ENCODE measurements around the gene MDFIC2.

The MDFIC2 gene

GRCh38 chr3:70281663-70282062 lies 30.8 kb downstream of the MDFIC2 start:
- Mint-ChIP-seq H3K27me3 (peaks cover 8% of the 10 kb centered on the region), H3K4me1 (no peaks in the 10 kb centered on the region), H3K36me3 (no peaks in the 10 kb centered on the region), H3K27ac (no peak overlapping the region), H3K9me3 (peaks cover 7% of the 10 kb centered on the region), H3K4me3 (no peak overlapping the region)

DNA sequence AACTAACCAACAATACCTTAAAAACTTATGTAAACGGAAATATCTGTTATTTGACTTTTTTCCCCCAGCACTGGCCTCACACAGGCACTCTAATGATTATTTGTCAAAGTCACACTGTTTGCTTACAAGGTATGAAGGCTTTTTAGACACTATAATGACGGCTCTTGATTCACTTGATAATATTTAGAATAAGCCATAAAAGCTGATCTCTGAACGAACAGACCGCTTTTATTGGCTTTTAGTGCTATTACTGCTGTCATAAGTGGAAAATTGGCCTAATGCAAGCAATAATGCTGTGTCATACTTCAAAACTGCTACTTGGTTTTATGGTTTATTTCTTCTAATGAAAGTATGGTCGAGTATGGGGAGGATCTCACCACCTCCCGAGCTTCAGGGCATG lies 35.1 kb downstream of the MDFIC2 start:
- no peaks in the 10 kb centered on the region for H3K4me1 Mint-ChIP-seq
- no peaks in the 10 kb centered on the region for H3K9me3 Mint-ChIP-seq
- peaks cover 10% of the 10 kb centered on the region for H3K27me3 Mint-ChIP-seq
- no peaks in the 10 kb centered on the region for H3K36me3 Mint-ChIP-seq
- no peak overlapping the region for H3K4me3 Mint-ChIP-seq
- H3K27ac Mint-ChIP-seq: no peak overlapping the region

DNA sequence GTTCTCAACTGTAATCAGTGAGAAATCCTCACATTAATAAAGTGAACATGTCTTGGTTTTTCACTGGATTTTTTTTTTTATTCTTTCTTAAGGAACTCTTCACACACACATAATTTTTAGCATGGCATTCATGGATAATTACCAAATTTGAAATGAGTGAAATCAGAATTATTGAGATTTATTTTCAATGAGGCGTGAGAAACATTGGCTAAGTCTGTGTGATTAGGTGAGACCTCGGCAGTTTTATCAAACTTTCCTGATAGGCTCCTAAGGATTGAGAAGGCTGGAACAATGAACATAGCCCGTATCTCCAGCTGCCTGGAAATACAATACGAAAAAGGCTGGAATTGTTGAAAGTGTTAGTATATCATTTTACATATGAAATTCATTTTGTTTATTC lies 35.5 kb downstream of the MDFIC2 start:
- Mint-ChIP-seq H3K9me3 (no peaks in the 10 kb centered on the region), H3K4me1 (no peaks in the 10 kb centered on the region), H3K4me3 (no peak overlapping the region), H3K36me3 (no peaks in the 10 kb centered on the region), H3K27ac (no peak overlapping the region), H3K27me3 (peaks cover 10% of the 10 kb centered on the region)

DNA sequence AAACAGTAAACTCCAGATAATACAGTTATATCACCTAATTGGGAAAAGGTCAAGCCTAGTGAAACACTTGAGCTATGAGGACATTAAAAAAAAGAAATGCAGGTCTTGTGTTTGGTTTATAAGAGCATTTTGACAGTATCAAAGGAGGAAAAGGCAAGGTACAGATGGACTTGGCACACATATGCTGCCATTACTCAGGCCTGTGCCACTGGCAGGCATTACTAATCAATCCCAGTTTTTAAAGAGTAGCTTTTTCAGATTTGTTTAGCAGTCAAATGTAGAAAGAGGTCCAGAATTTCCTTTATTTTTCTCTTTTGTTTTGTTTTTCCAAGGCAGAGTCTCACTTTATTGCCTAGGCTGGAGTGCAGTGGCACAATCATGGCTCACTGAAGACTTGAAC lies 38.9 kb downstream of the MDFIC2 start:
- H3K9me3 Mint-ChIP-seq: no peaks in the 10 kb centered on the region
- H3K27me3 Mint-ChIP-seq: peaks cover 4% of the 10 kb centered on the region
- H3K36me3 Mint-ChIP-seq: no peaks in the 10 kb centered on the region
- H3K4me3 Mint-ChIP-seq: no peak overlapping the region
- H3K27ac Mint-ChIP-seq: no peak overlapping the region
- H3K4me1 Mint-ChIP-seq: no peaks in the 10 kb centered on the region

GRCh38 chr3:70272798-70273197 lies 39.6 kb downstream of the MDFIC2 start:
- H3K9me3 Mint-ChIP-seq: no peaks in the 10 kb centered on the region
- no peaks in the 10 kb centered on the region for H3K4me1 Mint-ChIP-seq
- H3K27me3 Mint-ChIP-seq: peaks cover 4% of the 10 kb centered on the region
- no peaks in the 10 kb centered on the region for H3K36me3 Mint-ChIP-seq
- H3K27ac Mint-ChIP-seq: no peak overlapping the region
- no peak overlapping the region for H3K4me3 Mint-ChIP-seq

DNA sequence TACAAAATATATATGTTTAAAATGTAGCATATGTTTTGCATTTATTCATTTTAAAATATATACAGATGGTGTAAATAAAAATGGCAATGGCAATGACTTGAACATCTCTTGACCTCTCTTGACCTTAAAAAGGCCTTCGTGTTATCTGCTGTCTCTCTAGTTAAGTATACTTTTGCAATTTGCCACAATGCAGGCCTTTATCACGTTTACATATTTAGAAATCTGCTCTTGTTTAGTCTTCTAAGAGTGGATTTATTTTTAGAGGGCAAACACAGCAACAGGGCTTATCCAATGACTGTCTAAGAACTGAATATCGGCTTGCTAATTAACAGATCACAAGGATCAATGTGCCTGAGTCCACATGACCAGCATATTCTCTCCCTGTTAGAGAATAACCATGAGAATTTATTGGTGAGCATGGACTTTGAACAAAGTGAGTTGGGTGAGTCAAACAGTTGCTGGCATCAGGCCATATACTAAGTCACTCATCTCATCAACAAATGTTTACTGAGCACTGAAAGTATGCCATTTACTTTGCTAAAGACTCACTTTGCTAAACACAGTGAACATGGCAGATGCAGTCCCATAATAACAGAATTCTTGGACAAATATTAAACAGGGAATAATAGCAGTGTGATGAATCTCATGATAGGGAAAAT lies 48.2 kb downstream of the MDFIC2 start:
- no peaks in the 10 kb centered on the region for H3K27me3 Mint-ChIP-seq
- no peaks in the 10 kb centered on the region for H3K4me1 Mint-ChIP-seq
- H3K36me3 Mint-ChIP-seq: no peaks in the 10 kb centered on the region
- H3K9me3 Mint-ChIP-seq: no peaks in the 10 kb centered on the region
- no peak overlapping the region for H3K4me3 Mint-ChIP-seq
- H3K27ac Mint-ChIP-seq: no peak overlapping the region

DNA sequence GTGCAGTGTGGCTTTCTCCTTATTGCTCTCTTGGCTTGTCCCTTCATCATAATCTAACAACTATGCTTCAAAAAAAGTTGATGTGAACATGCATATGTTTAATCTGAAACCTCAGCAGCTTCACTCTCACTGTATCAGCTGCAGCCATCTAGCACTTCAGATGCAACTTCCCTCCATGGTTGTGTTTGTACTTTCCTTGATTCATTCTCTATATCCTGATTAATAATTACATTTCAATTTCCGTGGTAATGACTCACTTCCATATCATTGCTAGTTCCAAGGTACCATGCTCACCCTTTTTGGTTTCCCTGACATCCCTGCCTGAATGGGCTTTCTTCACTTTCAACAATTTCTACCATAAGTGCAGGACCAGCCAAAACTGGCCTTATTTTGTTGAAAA lies 51.2 kb downstream of the MDFIC2 start:
- H3K27ac Mint-ChIP-seq: no peak overlapping the region
- no peaks in the 10 kb centered on the region for H3K4me1 Mint-ChIP-seq
- H3K9me3 Mint-ChIP-seq: no peaks in the 10 kb centered on the region
- H3K4me3 Mint-ChIP-seq: no peak overlapping the region
- no peaks in the 10 kb centered on the region for H3K27me3 Mint-ChIP-seq
- no peaks in the 10 kb centered on the region for H3K36me3 Mint-ChIP-seq

GRCh38 chr3:70256566-70256965 lies 55.9 kb downstream of the MDFIC2 start:
- Mint-ChIP-seq H3K27me3 (no peaks in the 10 kb centered on the region), H3K27ac (no peak overlapping the region), H3K4me3 (no peak overlapping the region), H3K4me1 (no peaks in the 10 kb centered on the region), H3K36me3 (no peaks in the 10 kb centered on the region), H3K9me3 (no peaks in the 10 kb centered on the region)

GRCh38 chr3:70250492-70250891 lies 61.9 kb downstream of the MDFIC2 start:
- Mint-ChIP-seq H3K4me1 (no peaks in the 10 kb centered on the region), H3K27ac (no peak overlapping the region), H3K27me3 (peaks cover 2% of the 10 kb centered on the region), H3K36me3 (no peaks in the 10 kb centered on the region), H3K4me3 (no peak overlapping the region), H3K9me3 (peaks cover 23% of the 10 kb centered on the region)

DNA sequence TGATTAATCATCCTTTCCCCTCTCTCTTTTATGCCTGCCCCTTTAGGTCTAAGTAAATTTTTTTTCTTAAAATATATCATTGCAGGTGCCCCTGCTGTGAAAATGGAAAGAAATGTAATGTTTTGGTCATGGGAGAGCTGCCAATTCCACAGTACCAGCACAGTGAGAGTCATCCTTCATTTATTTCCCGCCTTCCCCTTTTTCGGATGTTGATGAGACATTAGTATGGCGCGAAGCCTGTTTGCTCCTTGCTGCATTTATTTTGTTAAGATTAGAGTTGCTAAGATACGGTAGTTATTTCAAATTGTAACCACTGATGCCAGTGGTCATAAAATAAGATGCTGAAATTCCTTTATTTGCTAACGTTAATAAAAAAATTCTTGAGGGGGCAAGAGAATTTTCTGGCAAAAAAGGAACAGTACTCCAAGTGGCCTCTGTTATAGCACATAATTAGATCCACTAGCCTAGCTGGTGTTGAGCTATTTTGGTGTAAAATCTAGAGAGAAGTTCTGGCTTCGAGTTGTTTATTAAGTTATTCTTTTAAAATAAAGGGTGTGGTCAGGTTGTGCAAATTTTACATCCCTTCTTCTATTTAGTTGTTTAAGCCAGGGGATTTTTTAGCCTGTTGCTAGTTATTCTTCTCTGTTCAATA lies 62.8 kb downstream of the MDFIC2 start:
- Mint-ChIP-seq H3K4me3 (no peak overlapping the region), H3K36me3 (no peaks in the 10 kb centered on the region)

DNA sequence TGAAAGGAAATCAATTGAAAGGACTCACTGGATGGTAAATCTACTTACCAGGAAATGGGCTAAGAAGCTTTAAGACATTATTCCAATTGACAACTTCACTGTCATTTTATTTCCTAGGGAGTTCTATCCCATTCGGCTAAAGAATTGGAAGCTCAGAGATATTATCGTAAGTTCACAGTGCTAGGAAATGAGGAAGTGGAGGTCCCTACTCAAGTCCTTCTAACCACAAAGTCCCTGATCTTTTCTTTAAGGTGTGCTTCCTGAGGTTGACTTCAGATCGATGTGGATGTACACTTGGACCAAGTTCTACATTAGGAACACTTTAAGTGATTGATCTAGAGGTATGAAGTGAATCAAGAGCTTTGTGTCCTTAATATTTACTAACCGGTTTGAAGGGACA lies 63.6 kb downstream of the MDFIC2 start:
- no peaks in the 10 kb centered on the region for H3K4me1 Mint-ChIP-seq
- H3K27me3 Mint-ChIP-seq: peaks cover 2% of the 10 kb centered on the region
- no peaks in the 10 kb centered on the region for H3K36me3 Mint-ChIP-seq
- H3K27ac Mint-ChIP-seq: no peak overlapping the region
- peaks cover 23% of the 10 kb centered on the region for H3K9me3 Mint-ChIP-seq
- H3K4me3 Mint-ChIP-seq: no peak overlapping the region

More for the DNA sequence above, 62.8 kb downstream of the MDFIC2 start:
- Mint-ChIP-seq H3K9me3 (peaks cover 23% of the 10 kb centered on the region), H3K4me1 (no peaks in the 10 kb centered on the region), H3K27me3 (peaks cover 2% of the 10 kb centered on the region), H3K27ac (no peak overlapping the region)

- peaks cover 23% of the 10 kb centered on the region for H3K9me3 Mint-ChIP-seq
- H3K4me1 Mint-ChIP-seq: no peaks in the 10 kb centered on the region
- peaks cover 2% of the 10 kb centered on the region for H3K27me3 Mint-ChIP-seq
- H3K4me3 Mint-ChIP-seq: no peak overlapping the region
- no peaks in the 10 kb centered on the region for H3K36me3 Mint-ChIP-seq
- H3K27ac Mint-ChIP-seq: no peak overlapping the region
These were observed 64.5 kb downstream of the MDFIC2 start for GRCh38 chr3:70247955-70248354.

DNA sequence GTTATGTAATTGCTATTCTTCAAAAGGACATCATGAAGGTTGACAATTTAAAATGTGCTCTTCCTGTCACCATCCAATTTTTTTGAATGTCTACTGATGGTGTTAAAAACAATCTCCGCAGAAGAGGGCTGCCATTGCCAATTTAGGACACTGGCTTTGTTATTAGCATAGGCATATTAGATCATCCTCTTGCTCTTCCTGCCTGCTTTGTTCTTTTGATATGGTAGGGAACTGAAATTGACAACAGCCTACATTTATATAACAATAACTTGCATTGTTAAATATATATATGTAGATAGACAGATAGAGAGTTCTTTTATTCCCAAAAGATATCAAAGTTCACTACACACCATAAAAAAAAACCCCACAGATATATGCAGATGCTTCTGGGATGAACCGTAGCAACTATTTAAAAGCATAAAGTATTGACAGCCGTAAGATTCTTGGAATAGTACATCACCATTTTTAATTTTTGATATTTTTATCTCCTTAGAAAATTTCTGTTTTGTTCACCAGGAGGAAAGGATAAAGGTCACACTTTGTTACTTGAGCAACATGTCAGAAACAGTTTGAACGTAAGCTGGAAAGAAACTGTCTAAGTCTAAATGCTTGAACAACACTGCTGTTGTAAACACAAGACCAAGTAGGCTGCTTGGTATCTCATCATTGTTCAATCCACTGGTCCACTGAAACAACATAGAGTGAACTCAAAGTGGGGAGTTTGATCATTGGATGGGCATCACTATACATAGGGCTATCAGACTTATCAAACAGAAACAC lies 66.5 kb downstream of the MDFIC2 start:
- no peaks in the 10 kb centered on the region for H3K36me3 Mint-ChIP-seq

GRCh38 chr3:70244422-70244821 lies 68.0 kb downstream of the MDFIC2 start:
- H3K4me1 Mint-ChIP-seq: no peaks in the 10 kb centered on the region

More for the DNA sequence above, 66.5 kb downstream of the MDFIC2 start:
- no peak overlapping the region for H3K27ac Mint-ChIP-seq
- peaks cover 23% of the 10 kb centered on the region for H3K9me3 Mint-ChIP-seq
- H3K27me3 Mint-ChIP-seq: peaks cover 2% of the 10 kb centered on the region
- no peaks in the 10 kb centered on the region for H3K4me1 Mint-ChIP-seq
- no peak overlapping the region for H3K4me3 Mint-ChIP-seq

DNA sequence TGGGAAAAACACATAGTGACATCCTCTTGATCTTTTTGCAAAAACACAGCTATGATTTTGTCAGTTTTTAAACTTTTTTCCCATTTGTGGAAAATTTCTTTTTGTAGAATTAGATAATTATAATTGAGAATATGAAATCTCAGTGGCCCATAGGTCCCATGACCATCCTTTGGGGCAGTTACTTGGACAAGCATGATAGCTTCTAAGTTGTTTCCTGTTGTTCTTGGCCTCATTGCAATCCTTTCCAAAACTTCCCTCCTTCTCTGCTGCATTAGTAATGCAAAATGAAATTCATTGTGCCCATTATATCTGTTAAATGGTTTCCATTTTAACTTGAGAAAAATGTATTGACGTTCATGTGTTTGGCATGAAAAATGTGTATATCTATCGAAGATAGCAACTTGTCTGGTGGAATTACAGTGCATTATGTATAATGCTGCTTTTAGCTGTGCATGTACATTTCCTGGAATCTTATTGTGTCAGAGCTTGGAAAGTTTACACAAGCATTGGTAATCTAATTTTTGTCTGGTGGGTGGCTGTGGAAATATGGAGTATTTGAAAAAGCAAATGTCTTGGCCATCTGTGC lies 70.0 kb downstream of the MDFIC2 start:
- H3K4me1 Mint-ChIP-seq: no peaks in the 10 kb centered on the region
- H3K4me3 Mint-ChIP-seq: no peak overlapping the region
- no peak overlapping the region for H3K27ac Mint-ChIP-seq
- peaks cover 11% of the 10 kb centered on the region for H3K9me3 Mint-ChIP-seq
- H3K36me3 Mint-ChIP-seq: no peaks in the 10 kb centered on the region
- peaks cover 2% of the 10 kb centered on the region for H3K27me3 Mint-ChIP-seq

More at GRCh38 chr3:70244422-70244821, 68.0 kb downstream of the MDFIC2 start:
- Mint-ChIP-seq H3K9me3 (peaks cover 23% of the 10 kb centered on the region), H3K36me3 (no peaks in the 10 kb centered on the region), H3K27me3 (peaks cover 2% of the 10 kb centered on the region), H3K27ac (no peak overlapping the region), H3K4me3 (no peak overlapping the region)

- Mint-ChIP-seq H3K27me3 (no peaks in the 10 kb centered on the region), H3K36me3 (no peaks in the 10 kb centered on the region), H3K27ac (no peak overlapping the region), H3K4me3 (no peak overlapping the region), H3K4me1 (no peaks in the 10 kb centered on the region), H3K9me3 (no peaks in the 10 kb centered on the region)
These were observed 78.6 kb downstream of the MDFIC2 start for GRCh38 chr3:70233812-70234211.
